AG08395 (cell line): ENCODE results near the gene CREBRF.
"Not testable (repeated sequence)": the region's sequence is repeated elsewhere in the genome, so short reads cannot be mapped to it uniquely, and the experiment has no call there.

Experiments used
- DNase-seq: peaks from one replicate; pipeline ENCODE4 v3.0.0; 2012; ENCODE audit warnings: mixed read lengths, low spot score

The CREBRF gene

GRCh38 chr5:173090639-173091038 is 34.5 kb downstream of the CREBRF start:
- no peak for DNase-seq

- DNase-seq, result no peak
Observed at GRCh38 chr5:173091981-173092380, 35.8 kb downstream of the CREBRF start.

DNA sequence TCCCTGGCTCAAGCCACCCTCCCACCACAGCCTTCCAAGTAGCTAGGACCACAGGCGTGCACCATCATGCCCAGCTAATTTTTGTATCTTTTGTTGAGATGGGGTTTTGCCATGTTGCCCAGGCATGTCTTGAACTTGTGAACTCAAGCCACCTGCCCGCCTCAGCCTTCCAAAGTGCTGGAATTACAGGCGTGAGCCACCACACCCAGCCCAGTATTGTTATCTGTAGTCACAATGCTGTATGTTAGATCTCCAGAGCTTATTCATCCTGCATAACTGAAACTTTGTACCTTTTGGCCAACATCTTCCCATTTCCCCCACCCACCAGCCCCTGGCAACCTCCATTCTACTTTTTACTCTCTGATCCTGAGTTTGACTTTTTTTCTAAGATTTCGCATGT is 37.5 kb downstream of the CREBRF start:
- no peak for DNase-seq

DNA sequence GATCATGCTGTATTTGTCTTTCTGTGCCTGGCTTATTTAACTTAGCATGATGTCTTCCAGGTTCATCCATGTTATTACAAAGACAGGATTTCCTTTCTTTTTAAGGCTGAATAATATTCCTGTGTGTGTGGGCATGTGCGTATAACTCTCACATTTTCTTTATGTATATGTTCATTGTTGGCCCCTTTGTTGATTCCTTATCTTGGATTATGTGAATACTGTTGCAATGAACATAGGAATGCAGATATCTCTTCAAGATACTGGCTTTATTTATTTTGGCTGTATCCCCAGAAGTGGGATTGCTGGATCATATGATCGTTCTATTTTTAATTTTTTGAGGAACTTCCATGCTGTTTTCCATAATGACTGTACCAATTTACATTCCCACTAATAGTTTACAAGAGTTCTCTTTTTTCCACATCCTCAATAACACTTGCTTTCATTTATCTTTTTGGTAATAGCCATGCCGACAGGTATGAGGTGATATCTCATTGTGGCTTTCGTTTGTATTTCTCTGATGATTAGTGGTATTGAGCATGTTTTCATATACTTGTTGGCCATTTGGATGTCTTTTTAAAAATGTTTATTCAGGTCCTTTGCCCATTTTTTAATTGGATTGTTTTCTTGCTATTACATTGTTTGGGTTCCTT is 38.0 kb downstream of the CREBRF start:
- DNase-seq, result no peak

- no peak for DNase-seq
Observed at GRCh38 chr5:173098787-173099186, 42.6 kb downstream of the CREBRF start.

GRCh38 chr5:173099461-173099860 is 43.3 kb downstream of the CREBRF start:
- DNase-seq, result no peak

- no peak for DNase-seq
Observed at GRCh38 chr5:173101245-173101644, 45.1 kb downstream of the CREBRF start.

GRCh38 chr5:173103411-173103810 is 47.3 kb downstream of the CREBRF start:
- DNase-seq, result no peak

DNA sequence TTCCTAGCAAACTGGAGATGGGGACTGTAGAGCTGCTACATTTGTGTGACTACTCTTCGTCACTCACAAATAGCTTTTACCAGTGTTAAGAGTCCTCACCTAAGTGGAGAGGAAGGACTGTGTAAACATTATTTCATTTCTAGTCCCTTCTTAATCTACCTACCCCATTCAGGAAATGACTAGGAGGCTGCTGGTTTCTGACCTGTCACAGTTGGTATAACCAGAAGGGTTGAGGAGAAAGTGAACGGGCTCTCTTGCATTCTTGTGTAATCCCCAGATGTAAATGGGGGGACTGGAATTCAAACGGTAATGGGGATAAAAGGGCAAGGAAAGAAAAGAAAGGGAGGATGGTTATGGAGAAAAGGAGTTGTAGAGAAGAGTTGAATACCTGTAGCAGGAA is 52.8 kb downstream of the CREBRF start:
- DNase-seq, result no peak

GRCh38 chr5:173114536-173114935 is 58.4 kb downstream of the CREBRF start:
- DNase-seq, result no peak

GRCh38 chr5:173119719-173120118 is 63.6 kb downstream of the CREBRF start:
- no peak for DNase-seq

DNA sequence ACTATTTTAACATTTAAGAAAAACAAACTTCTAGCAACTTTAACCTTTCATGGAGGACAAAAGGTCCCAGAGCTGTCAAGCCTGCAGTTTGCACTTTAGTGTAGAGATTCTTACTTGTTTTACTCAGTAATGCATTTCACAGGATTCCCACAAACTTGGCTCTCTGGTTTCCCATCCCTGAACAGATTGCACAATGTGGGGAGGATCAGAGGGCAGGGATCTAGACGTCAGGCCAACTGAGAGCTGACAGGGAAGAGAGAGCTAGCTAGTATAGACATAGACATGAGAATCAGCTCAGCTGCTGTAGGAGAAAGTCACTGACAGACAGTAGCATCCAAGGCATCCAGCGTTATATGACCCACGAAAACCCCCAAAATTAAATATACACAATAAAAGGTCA is 67.3 kb downstream of the CREBRF start:
- peak; percentile 17 for DNase-seq

DNA sequence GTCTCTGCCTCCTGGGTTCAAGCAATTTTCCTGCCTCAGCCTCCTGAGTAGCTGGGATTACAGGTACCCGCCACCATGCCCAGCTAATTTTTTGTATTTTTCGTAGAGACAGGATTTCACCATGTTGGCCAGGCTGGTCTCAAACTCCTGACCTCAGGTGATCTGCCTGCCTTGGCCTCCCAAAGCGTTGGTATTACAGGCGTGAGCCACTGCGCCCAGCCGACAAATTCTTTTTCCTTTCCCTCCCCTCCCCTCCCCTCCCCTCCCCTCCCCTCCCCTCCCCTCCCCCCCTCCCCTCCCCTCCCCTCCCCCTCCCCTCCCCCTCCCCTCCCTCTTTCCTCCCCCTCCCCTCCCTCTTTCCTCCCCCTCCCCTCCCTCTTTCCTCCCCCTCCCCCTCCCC is 76.0 kb downstream of the CREBRF start:
- not testable (repeated sequence) for DNase-seq

GRCh38 chr5:173138707-173139106 is 82.6 kb downstream of the CREBRF start:
- DNase-seq, result no peak

GRCh38 chr5:173139631-173140030 is 83.5 kb downstream of the CREBRF start:
- DNase-seq, result no peak

- DNase-seq, result no peak
Observed at GRCh38 chr5:173140769-173141168, 84.6 kb downstream of the CREBRF start.

DNA sequence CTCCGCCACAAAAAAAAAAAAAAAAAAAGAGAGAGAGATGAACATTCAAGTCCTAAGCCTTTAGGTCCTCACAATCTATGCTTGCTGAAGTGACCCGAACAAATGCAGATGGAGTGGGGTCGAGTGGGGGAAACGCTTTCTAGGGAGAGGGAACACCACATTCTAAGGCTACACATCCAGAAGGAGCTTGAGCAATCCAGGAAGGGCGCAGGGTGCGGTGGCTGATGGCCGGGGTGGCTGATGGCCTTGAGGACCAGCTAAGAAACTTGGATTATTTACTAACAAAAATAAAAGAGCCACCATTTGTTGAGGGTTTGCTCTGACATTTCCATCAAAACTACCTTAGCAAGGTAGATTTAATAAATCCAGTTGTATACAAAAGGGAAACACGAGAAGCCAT is 87.4 kb downstream of the CREBRF start:
- DNase-seq, result no peak

- DNase-seq, result peak; percentile 97
Observed at GRCh38 chr5:173144200-173145176, 88.3 kb downstream of the CREBRF start, which contains the start of gene BNIP1. BNIP1 (plus strand) TSS chr5:173144531; CDS start chr5:173144546, 15 bp downstream.

DNA sequence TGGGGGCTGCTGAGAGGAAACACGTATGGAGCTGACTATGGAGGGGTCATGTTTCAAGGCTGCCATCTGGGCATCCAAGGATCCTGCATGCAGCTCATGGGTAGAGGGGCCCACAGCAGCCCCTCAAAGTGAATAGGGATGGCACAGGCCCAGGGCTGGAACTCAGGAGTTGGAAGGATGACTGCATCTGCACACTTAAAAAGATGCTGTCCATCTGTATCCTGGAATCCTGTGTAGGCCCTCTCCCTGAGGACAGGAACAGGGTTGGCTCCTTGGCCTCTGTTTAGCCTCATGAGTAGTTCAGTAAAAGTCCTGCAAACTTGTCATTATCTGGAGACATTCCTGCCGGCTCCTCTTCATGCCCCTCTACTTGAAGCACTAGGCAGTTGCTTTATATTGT is 92.2 kb downstream of the CREBRF start:
- no peak for DNase-seq

- DNase-seq, result no peak
Observed at GRCh38 chr5:173152547-173152946, 96.4 kb downstream of the CREBRF start.

DNA sequence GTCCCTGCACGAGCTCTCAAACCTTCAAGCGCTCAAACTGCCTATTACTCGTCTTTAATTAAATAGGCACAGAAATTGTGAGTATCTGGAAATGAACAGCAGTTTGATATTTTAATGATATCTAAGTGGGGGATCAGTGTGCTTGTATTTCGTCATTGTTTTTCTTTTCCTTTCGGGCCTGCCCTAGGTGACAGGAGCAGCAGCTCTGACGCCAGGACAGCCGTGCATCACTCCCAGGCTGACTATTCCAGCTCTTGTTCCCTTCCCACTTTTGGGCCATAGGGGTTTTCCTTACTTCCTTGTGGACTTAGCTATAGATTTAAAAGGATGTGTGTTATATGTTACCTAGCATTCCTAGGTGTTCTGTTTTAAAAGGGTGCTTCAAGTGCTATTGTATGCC is 97.7 kb downstream of the CREBRF start:
- no peak for DNase-seq

DNA sequence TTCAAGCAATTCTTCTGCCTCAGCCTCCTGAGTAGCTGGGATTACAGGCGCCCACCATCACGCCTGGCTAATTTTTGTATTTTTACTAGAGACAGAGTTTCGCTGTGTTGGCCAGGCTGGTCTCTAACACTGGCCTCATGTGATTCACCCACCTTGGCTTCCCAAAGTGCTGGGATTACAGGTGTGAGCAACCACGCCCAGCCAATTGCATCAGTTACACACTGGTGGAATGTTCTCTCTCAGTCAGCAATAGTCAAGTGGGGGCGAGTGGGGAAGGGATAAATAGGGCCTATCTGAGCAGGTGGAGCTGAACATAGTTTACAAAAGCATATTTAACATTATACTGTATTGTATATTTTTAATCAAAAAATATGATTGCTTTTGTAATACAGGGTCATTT is 98.5 kb downstream of the CREBRF start:
- DNase-seq, result not testable (repeated sequence)

- DNase-seq, result no peak
Observed at GRCh38 chr5:173155912-173156311, 99.8 kb downstream of the CREBRF start.
